GM12801 (cell line): ENCODE results near the gene PDCD6IP.

Source experiments
- TF ChIP-seq, protein P1 (sequence below): IDR thresholded peaks from one replicate; pipeline ENCODE4 v1.5.1; 2011; ENCODE audit warnings: control low read depth; ENCODE audit not compliant: insufficient read length; ENCODE audit errors: extremely low read depth

PDCD6IP gene

DNA sequence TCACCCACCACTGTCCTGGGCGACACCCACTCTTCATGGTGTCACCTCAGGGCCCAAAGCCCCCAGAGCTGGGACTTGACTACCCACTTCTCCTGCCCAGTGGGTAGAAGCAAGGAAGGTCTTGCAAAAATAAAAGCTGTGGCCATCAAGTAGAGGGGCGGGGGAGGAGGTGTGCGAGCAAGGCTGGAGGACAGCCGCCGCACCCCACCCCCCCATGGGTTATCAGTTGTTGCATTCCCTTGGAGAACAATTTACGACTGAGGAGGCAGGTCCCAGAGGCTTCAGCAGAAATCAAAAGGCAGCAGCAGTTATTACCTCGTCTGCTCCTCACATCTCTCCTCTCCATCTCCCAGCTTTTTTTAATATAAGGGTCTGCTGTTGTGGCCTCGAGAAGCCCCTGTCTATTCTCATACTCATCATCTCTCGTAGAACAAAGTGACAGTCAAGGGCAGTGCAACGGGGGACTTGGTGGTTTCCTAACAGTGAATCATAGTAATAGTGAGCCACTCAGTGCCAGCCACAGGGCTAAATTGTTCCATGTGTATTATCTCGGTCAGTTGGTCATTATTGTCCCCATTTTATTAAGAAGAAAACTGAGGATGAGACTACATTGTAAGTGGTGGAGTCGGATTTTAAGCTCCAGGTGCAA is 116.4 kb downstream of the PDCD6IP start:
- TF ChIP-seq, protein P1, sequence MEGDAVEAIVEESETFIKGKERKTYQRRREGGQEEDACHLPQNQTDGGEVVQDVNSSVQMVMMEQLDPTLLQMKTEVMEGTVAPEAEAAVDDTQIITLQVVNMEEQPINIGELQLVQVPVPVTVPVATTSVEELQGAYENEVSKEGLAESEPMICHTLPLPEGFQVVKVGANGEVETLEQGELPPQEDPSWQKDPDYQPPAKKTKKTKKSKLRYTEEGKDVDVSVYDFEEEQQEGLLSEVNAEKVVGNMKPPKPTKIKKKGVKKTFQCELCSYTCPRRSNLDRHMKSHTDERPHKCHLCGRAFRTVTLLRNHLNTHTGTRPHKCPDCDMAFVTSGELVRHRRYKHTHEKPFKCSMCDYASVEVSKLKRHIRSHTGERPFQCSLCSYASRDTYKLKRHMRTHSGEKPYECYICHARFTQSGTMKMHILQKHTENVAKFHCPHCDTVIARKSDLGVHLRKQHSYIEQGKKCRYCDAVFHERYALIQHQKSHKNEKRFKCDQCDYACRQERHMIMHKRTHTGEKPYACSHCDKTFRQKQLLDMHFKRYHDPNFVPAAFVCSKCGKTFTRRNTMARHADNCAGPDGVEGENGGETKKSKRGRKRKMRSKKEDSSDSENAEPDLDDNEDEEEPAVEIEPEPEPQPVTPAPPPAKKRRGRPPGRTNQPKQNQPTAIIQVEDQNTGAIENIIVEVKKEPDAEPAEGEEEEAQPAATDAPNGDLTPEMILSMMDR: no peak

DNA sequence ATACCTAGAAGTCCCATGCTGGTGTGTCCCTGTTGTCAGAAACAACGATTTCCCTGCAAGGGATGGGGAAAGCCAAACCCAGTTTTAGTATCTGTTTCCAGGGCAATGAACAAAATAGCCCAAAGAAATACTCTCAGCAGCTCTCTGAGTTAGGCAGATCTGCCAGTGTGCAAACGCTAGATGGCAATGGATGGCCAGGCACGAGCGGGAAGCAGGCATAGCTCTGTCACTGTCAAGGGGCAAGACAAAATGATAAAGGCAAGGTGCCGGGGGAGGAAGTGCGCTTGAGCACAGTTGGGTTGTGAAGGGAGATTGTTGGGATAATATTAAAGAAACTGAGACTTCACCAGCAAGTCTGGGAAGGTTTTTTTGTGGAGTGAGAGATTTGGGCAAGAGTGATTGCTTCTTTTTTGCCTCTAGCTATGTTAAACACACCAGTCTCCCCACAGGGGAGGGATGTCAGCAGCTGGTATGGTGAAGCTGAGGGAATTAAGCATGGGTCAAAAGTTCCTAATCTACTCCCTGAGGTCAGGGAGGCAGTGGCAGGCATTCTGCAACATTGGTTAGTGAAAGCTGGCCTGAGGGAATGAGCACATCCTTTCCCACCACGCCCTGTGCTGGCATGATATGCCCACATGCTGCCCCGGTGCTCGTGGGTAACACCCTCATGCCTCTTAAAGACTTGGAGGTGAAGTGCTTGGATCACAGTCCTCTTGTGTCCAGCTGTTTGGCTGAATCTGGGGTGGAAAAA is 117.5 kb downstream of the PDCD6IP start:
- TF ChIP-seq, protein P1: no peak

DNA sequence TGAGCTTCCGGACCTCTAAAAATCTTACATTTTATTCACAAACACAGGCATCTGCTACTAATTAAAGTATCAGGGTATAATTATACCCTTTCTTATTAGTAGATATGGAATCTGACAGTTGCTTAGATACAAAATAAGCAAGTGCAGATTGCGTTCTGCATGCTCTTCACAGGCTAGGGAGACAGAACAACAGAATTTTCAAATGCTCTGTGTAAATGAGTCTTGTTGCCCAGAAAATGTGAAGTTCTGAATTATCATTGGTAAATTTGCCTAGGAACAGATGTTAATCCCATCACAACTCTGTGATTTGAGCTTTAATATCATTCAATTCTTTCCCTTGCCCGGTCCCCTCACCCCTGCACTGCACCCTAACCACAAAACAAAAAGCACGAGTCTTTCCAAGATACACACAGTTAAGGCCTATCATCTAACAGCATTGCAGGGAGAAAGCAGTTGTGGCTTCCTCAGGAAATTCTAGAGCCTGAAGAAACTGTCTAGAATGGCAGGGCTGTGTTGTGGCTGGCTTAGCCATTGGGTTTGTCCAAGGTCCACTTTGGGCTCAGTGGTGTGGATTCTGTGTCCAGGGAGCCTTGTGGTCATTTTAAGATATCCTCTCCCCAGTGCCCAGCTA is 119.8 kb downstream of the PDCD6IP start:
- TF ChIP-seq, protein P1: no peak
